K562 treated with DMSO at 1 percent for 12 hours (cell line): ENCODE measurements around the gene TMEM171. TPM values are rescaled to one million over a fixed set of nuclear protein-coding genes. Genes with fewer than 3 reads are reported as not detected.

Experiments used
- total RNA-seq: library from RNA; unstranded; fragments of 300-600 nt; gene quantifications from 2 replicates; pipeline ENCODE4 v1.2.3, GENCODE V29; 2022; ENCODE audit not compliant: insufficient read depth

TMEM171 gene, protein sequence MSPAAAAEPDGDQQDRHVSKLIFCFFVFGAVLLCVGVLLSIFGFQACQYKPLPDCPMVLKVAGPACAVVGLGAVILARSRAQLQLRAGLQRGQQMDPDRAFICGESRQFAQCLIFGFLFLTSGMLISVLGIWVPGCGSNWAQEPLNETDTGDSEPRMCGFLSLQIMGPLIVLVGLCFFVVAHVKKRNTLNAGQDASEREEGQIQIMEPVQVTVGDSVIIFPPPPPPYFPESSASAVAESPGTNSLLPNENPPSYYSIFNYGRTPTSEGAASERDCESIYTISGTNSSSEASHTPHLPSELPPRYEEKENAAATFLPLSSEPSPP
- not detected in 2 replicates for total RNA-seq

DNA sequence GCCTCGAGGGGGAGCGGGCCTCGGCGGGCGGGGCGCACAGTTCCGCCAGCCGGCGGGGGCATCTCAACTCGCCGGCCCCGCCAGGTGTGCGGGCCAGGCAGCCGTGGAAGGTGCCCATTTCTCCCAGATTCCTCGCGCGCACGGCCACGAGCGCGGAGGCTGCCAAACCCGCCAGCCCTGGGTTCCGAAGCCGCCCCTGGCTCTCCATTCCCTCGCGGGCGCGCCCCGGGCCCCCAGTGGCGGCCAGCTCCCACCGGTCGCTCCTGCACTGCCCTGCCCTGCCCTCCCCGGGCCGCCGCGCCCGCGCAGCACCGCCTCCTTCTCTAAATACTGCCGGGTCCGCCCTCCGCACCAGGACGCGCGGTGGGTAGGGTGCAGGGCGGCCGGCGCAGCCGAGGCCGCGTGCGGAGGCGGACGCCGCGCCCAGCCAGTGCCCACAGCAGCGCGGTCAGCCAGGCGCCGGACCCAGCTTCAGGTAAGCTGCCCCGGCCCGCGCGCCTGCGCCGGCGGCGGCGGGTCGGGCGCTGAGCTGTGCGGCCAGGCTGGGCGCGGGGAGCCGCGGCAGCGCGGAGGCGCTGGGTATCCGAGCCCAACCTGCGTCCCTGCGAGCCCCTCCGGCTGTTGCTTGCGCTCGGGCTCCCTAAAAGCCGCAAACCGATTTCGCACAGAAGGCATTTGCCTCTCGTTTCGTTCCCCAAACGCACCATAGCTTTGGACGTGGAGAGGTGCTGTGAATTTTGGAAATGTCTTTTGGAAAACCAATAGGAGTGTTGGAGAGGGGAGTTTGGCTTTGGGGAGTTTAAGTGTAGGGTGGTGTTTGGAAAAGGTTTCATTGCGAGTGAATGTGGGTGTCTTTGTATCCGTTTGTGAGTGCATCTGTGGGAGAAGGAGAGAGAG lies at the start of gene TMEM171:
Gene TMEM171 (plus strand): TSS at position 354 of the 897 bp plus-strand sequence. CDS start 2,799 bp downstream, outside the sequence.

DNA sequence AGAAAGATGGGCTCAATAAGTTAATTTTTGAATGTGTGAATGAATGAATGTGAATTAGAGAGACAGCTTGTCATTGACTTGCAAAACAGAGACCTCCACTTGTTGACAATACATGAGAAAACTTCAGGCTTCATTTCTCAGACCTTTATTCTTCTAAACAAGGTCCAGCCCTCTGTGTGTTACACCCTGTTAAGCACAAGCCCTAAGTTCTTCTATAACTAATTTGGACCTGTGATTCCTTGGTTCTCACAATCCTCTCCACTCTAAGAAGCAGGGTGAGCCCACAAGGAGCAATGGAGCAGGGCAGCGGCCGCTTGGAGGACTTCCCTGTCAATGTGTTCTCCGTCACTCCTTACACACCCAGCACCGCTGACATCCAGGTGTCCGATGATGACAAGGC lies 52.6 kb downstream of the TMEM171 start, which contains the start of gene TMEM174:
Gene TMEM174 (plus strand): TSS at position 243 of the 400 bp plus-strand sequence. CDS start 51 bp downstream, at position 294.

Other genes with a start within 250 kb of the TMEM171 start
- gene FCHO2, start 164.5 kb upstream of the TMEM171 start, total RNA-seq = 1.3 and 12.5 TPM in 2 replicates
- gene TMEM174, start 52.6 kb downstream of the TMEM171 start, total RNA-seq = not detected in 2 replicates